ENCODE data around the gene ME2. TPM values are rescaled to one million over a fixed set of nuclear protein-coding genes. Genes with fewer than 3 reads are reported as not detected.

ME2 gene
- total and polyA plus RNA-seq, 2 donors (not counting 3 experiments of a cell fraction or from before 2014, with no cell fraction given) = 28.6 to 42.4 TPM

DNA sequence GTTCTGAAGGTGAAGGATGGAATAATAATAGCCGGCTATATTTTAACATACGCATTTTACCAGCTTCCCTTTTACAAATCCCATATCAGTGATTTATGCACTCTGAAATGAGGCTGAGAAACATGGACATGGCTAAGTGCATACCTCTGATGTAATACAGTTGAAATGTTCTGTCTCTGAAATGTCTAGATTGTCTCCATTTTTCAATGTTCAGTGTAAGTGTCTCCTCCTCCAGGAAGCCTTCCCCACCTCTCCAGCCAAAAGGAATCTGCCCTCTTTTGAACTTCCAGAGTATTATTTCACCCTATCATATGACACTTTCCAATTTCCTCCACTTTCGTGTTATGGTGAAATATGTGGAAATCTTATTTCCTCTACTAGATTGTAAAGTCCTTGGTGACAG lies 29.5 kb upstream of the ME2 start:
- no peaks in the 10 kb centered on the region for H3K4me1 ChIP-seq (ENCODE audit: control insufficient read depth, extremely low read depth, insufficient read depth, low read length)
- no peaks in the 10 kb centered on the region for H3K36me3 ChIP-seq (ENCODE audit: control insufficient read depth in 2 of 2, extremely low read depth in 1 of 2, insufficient read depth in 2 of 2, low read length in 2 of 2)
- TF ChIP-seq GATA2 (IDR thresholded peaks at IDR 0.05; ENCODE audit: insufficient read depth, insufficient read length, low read depth, low read length) (no peak), MYC (IDR thresholded peaks at IDR 0.05; ENCODE audit: low read depth, low read length) (no peak), POLR2AphosphoS5 (IDR thresholded peaks at IDR 0.05; ENCODE audit: insufficient read depth, low read depth, low read length) (no peak), EZH2 (IDR thresholded peaks at IDR 0.05; ENCODE audit: borderline replicate concordance, low read depth, low read length, severe bottlenecking) (no peak), FOS (IDR thresholded peaks at IDR 0.05; ENCODE audit: borderline replicate concordance, insufficient read depth, low read length) (no peak), POLR2A (IDR thresholded peaks at IDR 0.05; ENCODE audit: low read depth, low read length) (no peak), JUN (IDR thresholded peaks at IDR 0.05; ENCODE audit: borderline replicate concordance, insufficient read depth, insufficient read length, low read depth) (no peak)
- TF ChIP-seq, protein P1, sequence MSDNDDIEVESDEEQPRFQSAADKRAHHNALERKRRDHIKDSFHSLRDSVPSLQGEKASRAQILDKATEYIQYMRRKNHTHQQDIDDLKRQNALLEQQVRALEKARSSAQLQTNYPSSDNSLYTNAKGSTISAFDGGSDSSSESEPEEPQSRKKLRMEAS (IDR thresholded peaks at IDR 0.05; ENCODE audit: insufficient read depth, insufficient read length) = no peak
- TF ChIP-seq, protein P2, sequence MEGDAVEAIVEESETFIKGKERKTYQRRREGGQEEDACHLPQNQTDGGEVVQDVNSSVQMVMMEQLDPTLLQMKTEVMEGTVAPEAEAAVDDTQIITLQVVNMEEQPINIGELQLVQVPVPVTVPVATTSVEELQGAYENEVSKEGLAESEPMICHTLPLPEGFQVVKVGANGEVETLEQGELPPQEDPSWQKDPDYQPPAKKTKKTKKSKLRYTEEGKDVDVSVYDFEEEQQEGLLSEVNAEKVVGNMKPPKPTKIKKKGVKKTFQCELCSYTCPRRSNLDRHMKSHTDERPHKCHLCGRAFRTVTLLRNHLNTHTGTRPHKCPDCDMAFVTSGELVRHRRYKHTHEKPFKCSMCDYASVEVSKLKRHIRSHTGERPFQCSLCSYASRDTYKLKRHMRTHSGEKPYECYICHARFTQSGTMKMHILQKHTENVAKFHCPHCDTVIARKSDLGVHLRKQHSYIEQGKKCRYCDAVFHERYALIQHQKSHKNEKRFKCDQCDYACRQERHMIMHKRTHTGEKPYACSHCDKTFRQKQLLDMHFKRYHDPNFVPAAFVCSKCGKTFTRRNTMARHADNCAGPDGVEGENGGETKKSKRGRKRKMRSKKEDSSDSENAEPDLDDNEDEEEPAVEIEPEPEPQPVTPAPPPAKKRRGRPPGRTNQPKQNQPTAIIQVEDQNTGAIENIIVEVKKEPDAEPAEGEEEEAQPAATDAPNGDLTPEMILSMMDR (IDR thresholded peaks at IDR 0.05; ENCODE audit: extremely low read depth in 1 of 2, insufficient read depth in 1 of 2, low read depth in 1 of 2, low read length in 2 of 2) = no peak
- no peak overlapping the region for H3K4me3 ChIP-seq (replicated peaks in 1 of 3; ENCODE audit: insufficient read depth in 1 of 3, low read depth in 1 of 3, low read length in 3 of 3)
- intact Hi-C loops (cut with micrococcal nuclease) (no loop called here), dilution Hi-C loops (cut with MboI; ENCODE audit: extremely low pct_ligation_motif_present, low sequenced_read_pairs) (no loop called here)
- H3K79me2 ChIP-seq (ENCODE audit: control insufficient read depth, insufficient read depth, low read length) = no peaks in the 10 kb centered on the region
- no peak overlapping the region for H3K4me2 ChIP-seq (ENCODE audit: insufficient read depth, low read length)
- DNase-seq (ENCODE audit: low read depth, low spot score) (no peak), FAIRE-seq (no peak)
- H3K27ac ChIP-seq (ENCODE audit: insufficient read depth, low read depth, low read length) = no peak overlapping the region
- no peaks in the 10 kb centered on the region for H3K27me3 ChIP-seq (ENCODE audit: control insufficient read depth in 2 of 2, insufficient read depth in 2 of 2, low read length in 2 of 2)
- H3K9me3 ChIP-seq (replicated peaks; ENCODE audit: control insufficient read depth, insufficient read depth, low read length) = no peaks in the 10 kb centered on the region
- no TSS peak for BruUV-seq (replicated peaks)
- no peaks in the 10 kb centered on the region for H4K20me1 ChIP-seq (replicated peaks; ENCODE audit: control insufficient read depth, extremely low read depth, insufficient read depth, low read length)
- H3K9ac ChIP-seq (replicated peaks; ENCODE audit: extremely low read depth, insufficient read depth, low read length) = no peak overlapping the region
- H3K9me1 ChIP-seq (replicated peaks; ENCODE audit: control insufficient read depth, extremely low read depth, insufficient read depth, low read length) = no peaks in the 10 kb centered on the region
- ChIA-PET POLR2A (no interaction called here), CTCF (no interaction called here)
- H2AFZ ChIP-seq (ENCODE audit: low read depth, low read length) = no peak overlapping the region

Measured in endothelial cell of umbilical vein (primary cell).